HG03342 (cell line): Measurements from ENCODE around the gene SMOC1.

Experiments
- ATAC-seq: cut with Tn5 transposase; IDR thresholded peaks from one replicate; pipeline ENCODE4 v1.9.1; 2021; ENCODE audit warnings: mild to moderate bottlenecking, moderate library complexity; ENCODE audit not compliant: unreplicated experiment

Gene SMOC1

GRCh38 chr14:69973846-69974245 lies 94.6 kb downstream of the SMOC1 start:
- no peak for ATAC-seq

- no peak for ATAC-seq
Observed at GRCh38 chr14:69979882-69980281, 100.7 kb downstream of the SMOC1 start.

- ATAC-seq, result no peak
Observed at GRCh38 chr14:69980457-69981425, 101.5 kb downstream of the SMOC1 start.

- no peak for ATAC-seq
Observed at GRCh38 chr14:69982220-69982839, 103.1 kb downstream of the SMOC1 start.

- no peak for ATAC-seq
Observed at GRCh38 chr14:69982886-69983285, 103.7 kb downstream of the SMOC1 start.

- ATAC-seq, result no peak
Observed at GRCh38 chr14:69983317-69983716, 104.1 kb downstream of the SMOC1 start.

- no peak for ATAC-seq
Observed at GRCh38 chr14:69985463-69985862, 106.2 kb downstream of the SMOC1 start.

GRCh38 chr14:69986336-69986735 lies 107.1 kb downstream of the SMOC1 start:
- no peak for ATAC-seq

GRCh38 chr14:69987406-69988121 lies 108.3 kb downstream of the SMOC1 start:
- no peak for ATAC-seq

GRCh38 chr14:69988979-69989378 lies 109.8 kb downstream of the SMOC1 start:
- no peak for ATAC-seq

GRCh38 chr14:69989622-69990021 lies 110.4 kb downstream of the SMOC1 start:
- ATAC-seq, result no peak

GRCh38 chr14:69990323-69990722 lies 111.1 kb downstream of the SMOC1 start:
- ATAC-seq, result no peak

GRCh38 chr14:69991422-69991821 lies 112.2 kb downstream of the SMOC1 start:
- no peak for ATAC-seq

GRCh38 chr14:69992564-69992963 lies 113.3 kb downstream of the SMOC1 start:
- ATAC-seq, result no peak

- ATAC-seq, result no peak
Observed at GRCh38 chr14:69993326-69993725, 114.1 kb downstream of the SMOC1 start.

- ATAC-seq, result no peak
Observed at GRCh38 chr14:69994002-69994401, 114.8 kb downstream of the SMOC1 start.

GRCh38 chr14:69996216-69996615 lies 117.0 kb downstream of the SMOC1 start:
- no peak for ATAC-seq

GRCh38 chr14:69997849-69998248 lies 118.6 kb downstream of the SMOC1 start:
- ATAC-seq, result no peak

- ATAC-seq, result no peak
Observed at GRCh38 chr14:69999261-69999674, 120.1 kb downstream of the SMOC1 start.

GRCh38 chr14:70000601-70001000 lies 121.4 kb downstream of the SMOC1 start:
- ATAC-seq, result no peak

- ATAC-seq, result no peak
Observed at GRCh38 chr14:70002589-70003346, 123.6 kb downstream of the SMOC1 start.
